Heart left ventricle (tissue), 16 donors: ENCODE data around the gene MRPL30. TPM values are rescaled to one million over a fixed set of nuclear protein-coding genes. Genes with fewer than 3 reads are reported as not detected.

Experiments
- ATAC-seq, 4 donors: fragments of 200-7000 bp; cut with Tn5 transposase; one replicate each; pipeline ENCODE4 v1.9.1; 2020 to 2022; ENCODE audit warnings: moderate library complexity in 4 of 4, mild to moderate bottlenecking in 3 of 4, moderate number of reproducible peaks in 1 of 4
- DNase-seq, 5 donors: peaks; one replicate each; pipeline ENCODE4 v3.0.0-alpha.2; 2020
- H3K27ac ChIP-seq, 12 donors: fragments of 200-600 bp; sonication (generic) in 4 of 12; one replicate each; pipeline versions ENCODE4 v1.5.0 to v1.8.0; 2016 to 2022; ENCODE audit warnings: mild to moderate bottlenecking in 2 of 12
- H3K27me3 ChIP-seq, 9 donors: fragments of 200-600 bp; sonication (generic) in 2 of 9; one replicate each; pipeline versions ENCODE4 v1.5.1 to v1.8.0; 2016 to 2022; ENCODE audit warnings: mild to moderate bottlenecking in 3 of 9
- H3K36me3 ChIP-seq, 9 donors: fragments of 200-600 bp; sonication (generic) in 2 of 9; one replicate each; pipeline versions ENCODE4 v1.5.0 to v1.8.0; 2018 to 2022; ENCODE audit warnings: mild to moderate bottlenecking in 2 of 9
- H3K4me1 ChIP-seq, 12 donors: fragments of 200-600 bp; sonication (generic) in 4 of 12; one replicate each; pipeline versions ENCODE4 v1.5.0 to v1.8.0; 2016 to 2022; ENCODE audit warnings: mild to moderate bottlenecking in 3 of 12
- H3K4me3 ChIP-seq, 12 donors: fragments of 200-600 bp; sonication (generic) in 4 of 12; one replicate each; pipeline versions ENCODE4 v1.5.0 to v1.8.0; 2017 to 2022; ENCODE audit warnings: mild to moderate bottlenecking in 9 of 12, moderate library complexity in 4 of 12
- H3K9me3 ChIP-seq, 12 donors: fragments of 200-600 bp; sonication (generic) in 4 of 12; one replicate each; pipeline versions ENCODE4 v1.5.0 to v1.8.0; 2016 to 2022; ENCODE audit warnings: mild to moderate bottlenecking in 1 of 12
- CTCF ChIP-seq, 12 donors: fragments of 200-600 bp; sonication (generic) in 4 of 12; IDR thresholded peaks; one replicate each; pipeline versions ENCODE4 v1.5.0 to v1.8.0; 2018 to 2022; ENCODE audit warnings: antibody characterized with exemption in 12 of 12, mild to moderate bottlenecking in 5 of 12
- POLR2A ChIP-seq, 2 donors: fragments of 450-650 bp; IDR thresholded peaks; one replicate each; pipeline ENCODE4 v1.6.1; 2017; ENCODE audit warnings: antibody characterized with exemption in 2 of 2, mild to moderate bottlenecking in 2 of 2, moderate library complexity in 2 of 2
- WGBS, 4 donors: extraction: QIAGEN DNeasy Blood & Tissue Kit in 2 of 4; methylation state at CpG; one replicate each; pipeline versions ENCODE4 v1.1.5 to v1.1.7; 2013 to 2018; 5-methylcytosine and 5-hydroxymethylcytosine counted together
- intact Hi-C, 10 donors: fragments of 100-400 bp; cut with DNase I; formaldehyde crosslinking; loops; one replicate each; pipeline versions ENCODE4 v1.11.1 to v1.14.2; 2022
- polyA plus RNA-seq, 2 donors: library from polyadenylated mRNA; stranded (reverse); fragments of 200-250 nt; gene quantifications; one replicate each; pipeline ENCODE4 v1.2.3, GENCODE V29; 2013
- total RNA-seq, 9 donors: library from RNA; depleted of rRNA in 2 of 9; stranded (reverse); fragments of >200 nt in 2 of 9; fragmentation: NEBNext Ultra II Directional in 3 of 9; extraction: Animal tissue kit (Norgen Biotek cat#: 25700) in 3 of 9; gene quantifications; one replicate each; pipeline versions ENCODE4 v1.1.0 to v1.2.4, GENCODE V29; 2016 to 2023
- donor health status: ischemic (EF 13 %, LVEDD 7.1; RV severe dilation, severe dysfunction).
- donor health status: healthy with polysubstance abuse.
- donor health status: DM: no; HTN: yes; CAD: no.
- donor health status: DM: no; HTN: no; CAD: no.
- donor health status: ischemic (EF 25% LVEDD 6.9; RV normal size, moderate dysfunction).
- donor health status: ischemic (EF 25% LVEDD 5.7; RV mildly dilated, moderate dysfunction).
- donor health status: healthy.
- donor health status: DM: yes; HTN: yes; CAD: no.
- donor health status: ischemic (EF 35%, LVEDD 5.7; RV mildly dilated, moderate dysfunction).
- donor health status: nonischemic (EF 11% LVEDD 7.7; RV severe dilation, severe dysfunction).
- donor health status: DM: yes; HTN: yes; CAD: no.
- donor health status: PGD.
- donor health status: ischemic (EF 29% LVEDD 5.4; RV normal size, mild dysfunction).
- donor health status: nonischemic (EF 23%, LVEDD 6.1; RV moderate dilation, normal function).

Gene MRPL30
- total and polyA plus RNA-seq, 11 donors = 24.9 to 38.3 (median 34.0) TPM

- Histone ChIP-seq H3K4me1 (peaks cover 0 to 17% (median 11%) of the 10 kb centered on the region in 12 donors), H3K27ac (no peak overlapping the region), H3K4me3 (no peak overlapping the region), H3K27me3 (no peaks in the 10 kb centered on the region), H3K36me3 (no peaks in the 10 kb centered on the region), H3K9me3 (no peaks in the 10 kb centered on the region)
- WGBS, 4 donors = 86 to 92% (median 90%) methylated on average over 1 of the region's 1 CpG
- intact Hi-C loops = loop anchor here in 3 of 10 donors (10.0 kb wide), 2 partner anchors 184 to 344 kb away; partner anchors contain the start of genes EIF5B (in 2 of the 3), TXNDC9 (in 2 of the 3) and REV1 (in 1 of the 3)
- DNase-seq = no peak
- TF ChIP-seq POLR2A (IDR thresholded peaks at IDR 0.05) = no peak
- TF ChIP-seq CTCF (IDR thresholded peaks at IDR 0.05) = no peak
- no peak for ATAC-seq
These were observed 30.3 kb upstream of the MRPL30 start for GRCh38 chr2:99150706-99151105.

DNA sequence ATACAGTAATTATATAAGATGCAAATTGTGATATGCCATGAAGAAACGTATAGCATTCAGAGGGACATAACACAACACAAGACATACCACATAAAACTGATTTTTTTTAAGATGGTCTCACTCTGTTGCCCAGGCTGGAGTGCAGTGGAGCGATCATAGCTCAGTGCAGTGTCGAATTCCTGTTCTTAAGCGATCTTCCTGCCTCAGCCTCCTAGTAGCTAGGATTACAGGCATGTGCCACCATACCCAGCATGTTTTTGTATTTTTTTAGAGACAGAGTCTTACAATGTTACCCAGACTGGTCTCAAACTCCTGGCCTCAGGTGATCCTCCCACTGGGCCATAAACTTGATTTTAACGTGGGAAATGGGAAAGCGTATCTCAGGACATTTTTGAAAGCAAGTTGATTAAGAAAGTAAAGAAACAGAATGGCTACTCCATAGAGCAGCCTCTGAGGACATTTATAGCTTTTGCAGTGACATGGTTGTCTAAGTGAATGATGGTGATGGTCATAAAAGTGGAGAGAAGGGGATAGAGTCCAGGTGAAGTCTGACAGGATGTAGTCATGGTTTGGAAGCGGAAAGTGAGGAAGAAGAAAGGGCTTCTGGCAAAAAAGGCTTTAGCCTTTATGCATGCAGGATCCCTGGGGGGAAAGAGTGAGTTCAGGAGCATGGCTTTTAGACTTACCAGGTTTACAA lies 28.6 kb upstream of the MRPL30 start:
- Histone ChIP-seq H3K9me3 (no peaks in the 10 kb centered on the region), H3K4me1 (peaks cover 0 to 27% (median 16%) of the 10 kb centered on the region in 12 donors), H3K4me3 (no peak overlapping the region), H3K27ac (no peak overlapping the region), H3K27me3 (no peaks in the 10 kb centered on the region), H3K36me3 (peaks cover 0 to 12% (median 10%) of the 10 kb centered on the region in 9 donors)
- DNase-seq (no peak), ATAC-seq (no peak)
- TF ChIP-seq CTCF (IDR thresholded peaks at IDR 0.05) (no peak), POLR2A (IDR thresholded peaks at IDR 0.05) (no peak)
- WGBS, 4 donors = 91 to 94% (median 93%) methylated on average over 7 of the region's 7 CpGs
- intact Hi-C loops = loop anchor here in 3 of 10 donors (10.0 kb wide), 2 partner anchors 182 to 342 kb away; partner anchors contain the start of genes EIF5B (in 2 of the 3), TXNDC9 (in 2 of the 3) and REV1 (in 1 of the 3)

- DNase-seq = peak in 1 of 5 donors; percentile 33
- no peak for TF ChIP-seq POLR2A (IDR thresholded peaks at IDR 0.05)
- no peak for TF ChIP-seq CTCF (IDR thresholded peaks at IDR 0.05)
- intact Hi-C loops = loop anchor here in 4 of 10 donors (1.0 to 10.0 kb wide), 4 partner anchors 13 to 341 kb away; partner anchors contain the start of genes EIF5B (in 2 of the 4), TXNDC9 (in 2 of the 4), C2orf15 (in 1 of the 4) and MITD1 (in 1 of the 4)
- peak overlapping the region; percentile 45 to 93 (median 90) for H3K27ac ChIP-seq
- H3K4me1 ChIP-seq = peaks cover 0 to 27% (median 16%) of the 10 kb centered on the region in 12 donors
- H3K4me3 ChIP-seq = peak overlapping the region; percentile 51 to 84 (median 72)
- H3K9me3 ChIP-seq = no peaks in the 10 kb centered on the region
- no peaks in the 10 kb centered on the region for H3K27me3 ChIP-seq
- peak in 1 of 4 donors; percentile 3 for ATAC-seq
- H3K36me3 ChIP-seq = peaks cover 0 to 28% (median 22%) of the 10 kb centered on the region in 9 donors
- WGBS, 4 donors = 42 to 50% (median 45%) methylated on average over 12 of the region's 12 CpGs
These were observed 26.9 kb upstream of the MRPL30 start for GRCh38 chr2:99153921-99154604.
